Measurements from ENCODE around the gene ATP9A. TPM values are rescaled to one million over a fixed set of nuclear protein-coding genes. Genes with fewer than 3 reads are reported as not detected.

Gene ATP9A
- polyA plus RNA-seq, 1 donor from 2014 or later, result 56.1 TPM

GRCh38 chr20:51612896-51613295 is 155.3 kb downstream of the ATP9A start:
- no peaks in the 10 kb centered on the region for H3F3A ChIP-seq (ENCODE audit: insufficient read depth, low read length, poor library complexity, severe bottlenecking)
- no peaks in the 10 kb centered on the region for H3K9me3 ChIP-seq (ENCODE audit: low read length)
- H4K20me1 ChIP-seq (ENCODE audit: insufficient read depth), result no peaks in the 10 kb centered on the region
- no peaks in the 10 kb centered on the region for H3K79me2 ChIP-seq (replicated peaks; ENCODE audit: insufficient read depth, low read length)
- no peak overlapping the region for H3K4me3 ChIP-seq (ENCODE audit: low read length)
- no peak overlapping the region for H3K4me2 ChIP-seq (ENCODE audit: low read length)
- no peak overlapping the region for H2AFZ ChIP-seq (ENCODE audit: low read depth, low read length)
- H3K9ac ChIP-seq (ENCODE audit: low read length), result no peak overlapping the region
- H3K9me2 ChIP-seq (ENCODE audit: insufficient read depth, low read length), result no peaks in the 10 kb centered on the region
- no peak overlapping the region for H3K27ac ChIP-seq (ENCODE audit: low read length)
- H3K27me3 ChIP-seq (ENCODE audit: insufficient read depth, low read depth, low read length), result no peaks in the 10 kb centered on the region
- TF ChIP-seq RAD21 (conservative IDR thresholded peaks at IDR 0.05), result no peak
- no peak for TF ChIP-seq POLR2AphosphoS5 (IDR thresholded peaks at IDR 0.05)
- TF ChIP-seq CTCF (IDR thresholded peaks at IDR 0.05; ENCODE audit: poor library complexity, severe bottlenecking), result no peak
- no peak for TF ChIP-seq SMC3 (conservative IDR thresholded peaks at IDR 0.05; ENCODE audit: poor library complexity)
- H3K36me3 ChIP-seq (ENCODE audit: insufficient read depth, low read length), result peaks cover 12% of the 10 kb centered on the region

DNA sequence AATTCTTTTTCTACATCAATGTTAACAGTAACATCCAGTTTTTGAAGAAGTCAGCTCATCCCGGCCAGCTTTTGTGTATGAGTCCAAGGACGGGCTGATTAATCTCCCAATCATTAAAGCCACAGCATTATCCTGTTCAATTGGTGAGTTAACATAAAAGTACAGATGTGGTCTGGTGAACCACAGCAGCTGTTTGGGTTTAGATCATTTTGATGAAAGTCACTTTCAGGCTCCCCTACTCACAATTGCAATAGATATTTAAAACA is 156.6 kb downstream of the ATP9A start:
- TF ChIP-seq EZH2 (IDR thresholded peaks at IDR 0.05; ENCODE audit: borderline replicate concordance, insufficient read depth, low read length, poor library complexity, severe bottlenecking), result no peak
- TF ChIP-seq, protein P1, sequence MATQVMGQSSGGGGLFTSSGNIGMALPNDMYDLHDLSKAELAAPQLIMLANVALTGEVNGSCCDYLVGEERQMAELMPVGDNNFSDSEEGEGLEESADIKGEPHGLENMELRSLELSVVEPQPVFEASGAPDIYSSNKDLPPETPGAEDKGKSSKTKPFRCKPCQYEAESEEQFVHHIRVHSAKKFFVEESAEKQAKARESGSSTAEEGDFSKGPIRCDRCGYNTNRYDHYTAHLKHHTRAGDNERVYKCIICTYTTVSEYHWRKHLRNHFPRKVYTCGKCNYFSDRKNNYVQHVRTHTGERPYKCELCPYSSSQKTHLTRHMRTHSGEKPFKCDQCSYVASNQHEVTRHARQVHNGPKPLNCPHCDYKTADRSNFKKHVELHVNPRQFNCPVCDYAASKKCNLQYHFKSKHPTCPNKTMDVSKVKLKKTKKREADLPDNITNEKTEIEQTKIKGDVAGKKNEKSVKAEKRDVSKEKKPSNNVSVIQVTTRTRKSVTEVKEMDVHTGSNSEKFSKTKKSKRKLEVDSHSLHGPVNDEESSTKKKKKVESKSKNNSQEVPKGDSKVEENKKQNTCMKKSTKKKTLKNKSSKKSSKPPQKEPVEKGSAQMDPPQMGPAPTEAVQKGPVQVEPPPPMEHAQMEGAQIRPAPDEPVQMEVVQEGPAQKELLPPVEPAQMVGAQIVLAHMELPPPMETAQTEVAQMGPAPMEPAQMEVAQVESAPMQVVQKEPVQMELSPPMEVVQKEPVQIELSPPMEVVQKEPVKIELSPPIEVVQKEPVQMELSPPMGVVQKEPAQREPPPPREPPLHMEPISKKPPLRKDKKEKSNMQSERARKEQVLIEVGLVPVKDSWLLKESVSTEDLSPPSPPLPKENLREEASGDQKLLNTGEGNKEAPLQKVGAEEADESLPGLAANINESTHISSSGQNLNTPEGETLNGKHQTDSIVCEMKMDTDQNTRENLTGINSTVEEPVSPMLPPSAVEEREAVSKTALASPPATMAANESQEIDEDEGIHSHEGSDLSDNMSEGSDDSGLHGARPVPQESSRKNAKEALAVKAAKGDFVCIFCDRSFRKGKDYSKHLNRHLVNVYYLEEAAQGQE (IDR thresholded peaks at IDR 0.05; ENCODE audit: borderline replicate concordance), result no peak
- TF ChIP-seq TAF1 (IDR thresholded peaks at IDR 0.05; ENCODE audit: low read depth), result no peak
- no peak for TF ChIP-seq SMC3 (conservative IDR thresholded peaks at IDR 0.05; ENCODE audit: poor library complexity)
- TF ChIP-seq CTCF (IDR thresholded peaks at IDR 0.05; ENCODE audit: poor library complexity, severe bottlenecking), result no peak
- TF ChIP-seq RAD21 (conservative IDR thresholded peaks at IDR 0.05), result no peak
- no peak for TF ChIP-seq EP300 (conservative IDR thresholded peaks at IDR 0.05; ENCODE audit: poor library complexity, severe bottlenecking)
- TF ChIP-seq POLR2AphosphoS5 (IDR thresholded peaks at IDR 0.05), result no peak
- no peak for TF ChIP-seq MXI1 (conservative IDR thresholded peaks at IDR 0.05; ENCODE audit: poor library complexity, severe bottlenecking)
- Histone ChIP-seq H3K9me3 (ENCODE audit: low read length) (no peaks in the 10 kb centered on the region), H3K79me2 (replicated peaks; ENCODE audit: insufficient read depth, low read length) (no peaks in the 10 kb centered on the region), H3K4me2 (ENCODE audit: low read length) (no peak overlapping the region), H3K9me2 (ENCODE audit: insufficient read depth, low read length) (no peaks in the 10 kb centered on the region), H2AFZ (ENCODE audit: low read depth, low read length) (no peak overlapping the region), H3K27me3 (ENCODE audit: insufficient read depth, low read depth, low read length) (no peaks in the 10 kb centered on the region), H3K27ac (ENCODE audit: low read length) (no peak overlapping the region), H3K36me3 (ENCODE audit: insufficient read depth, low read length) (peaks cover 5% of the 10 kb centered on the region), H3F3A (ENCODE audit: insufficient read depth, low read length, poor library complexity, severe bottlenecking) (no peaks in the 10 kb centered on the region), H4K20me1 (ENCODE audit: insufficient read depth) (no peaks in the 10 kb centered on the region), H3K9ac (ENCODE audit: low read length) (no peak overlapping the region), H3K4me3 (ENCODE audit: low read length) (no peak overlapping the region)

All from neural cell (in vitro differentiated cells).